ENCODE data around the gene SCYL1. TPM values are rescaled to one million over a fixed set of nuclear protein-coding genes. Genes with fewer than 3 reads are reported as not detected.

SCYL1 gene
- total RNA-seq, 1 experiment from 2014 or later = 104 TPM

GRCh38 chr11:65540290-65541092, 15.6 kb downstream of the SCYL1 start:
- no peak for TF ChIP-seq TCF7L2 (IDR thresholded peaks at IDR 0.05; ENCODE audit: borderline replicate concordance, extremely low read depth, insufficient read depth, insufficient read length)
- no peak for TF ChIP-seq RAD21 (IDR thresholded peaks at IDR 0.05; ENCODE audit: low read depth)
- TF ChIP-seq EGR1 (IDR thresholded peaks at IDR 0.05; ENCODE audit: low read depth) = no peak
- TF ChIP-seq POLR2A (IDR thresholded peaks at IDR 0.05; ENCODE audit: borderline replicate concordance, extremely low read depth, insufficient read depth, insufficient read length) = no peak
- TF ChIP-seq POLR2AphosphoS5 (IDR thresholded peaks at IDR 0.05; ENCODE audit: low read depth, low read length) = 0 out of 2 replicates have a peak, but pooled peaks have one; percentile 7
- peak in 2 of 3 experiments; percentile 82 to 85; a peak in 4 of 6 replicates for TF ChIP-seq CTCF (IDR thresholded peaks at IDR 0.05 in 2 of 3, conservative IDR thresholded peaks at IDR 0.05 in 1 of 3; ENCODE audit: borderline replicate concordance in 1 of 3, insufficient read depth in 1 of 3, low read depth in 2 of 3, low read length in 2 of 3)
- no peak for TF ChIP-seq ZNF274 (IDR thresholded peaks at IDR 0.05; ENCODE audit: low read depth, low read length)
- no peak for TF ChIP-seq JUND (IDR thresholded peaks at IDR 0.05)
- no peak for TF ChIP-seq ZBTB33 (IDR thresholded peaks at IDR 0.05; ENCODE audit: extremely low read depth, insufficient replicate concordance, low read length)
- no peak for TF ChIP-seq CEBPB (IDR thresholded peaks at IDR 0.05; ENCODE audit: low read depth)
- no peak for TF ChIP-seq ZFX (IDR thresholded peaks at IDR 0.05)
- no peak for TF ChIP-seq ELF1 (IDR thresholded peaks at IDR 0.05; ENCODE audit: borderline replicate concordance, low read depth)
- TF ChIP-seq YY1 (IDR thresholded peaks at IDR 0.05; ENCODE audit: extremely low read depth, insufficient replicate concordance, low read depth, low read length) = no peak
- no peak for TF ChIP-seq ATF3 (IDR thresholded peaks at IDR 0.05)
- no peak for TF ChIP-seq EZH2phosphoT487 (IDR thresholded peaks at IDR 0.05; ENCODE audit: borderline replicate concordance)
- Histone ChIP-seq H2AFZ (ENCODE audit: low read depth, low read length, poor library complexity, severe bottlenecking) (no peak overlapping the region), H3K27me3 (ENCODE audit: insufficient read depth, low read length) (no peaks in the 10 kb centered on the region), H4K20me1 (ENCODE audit: insufficient read depth) (no peaks in the 10 kb centered on the region), H3K27ac (ENCODE audit: low read depth, low read length) (peak overlapping the region; percentile 100), H3K9ac (ENCODE audit: low read length) (peak overlapping the region; percentile 82), H3K36me3 (ENCODE audit: control insufficient read depth in 1 of 2, insufficient read depth in 2 of 2, low read length in 2 of 2) (peaks cover 3 to 8% of the 10 kb centered on the region in 2 experiments; a peak in 3 of 4 replicates), H3K4me1 (ENCODE audit: control insufficient read depth in 1 of 2, insufficient read depth in 2 of 2, low read length in 2 of 2) (peaks cover 13 to 39% of the 10 kb centered on the region in 2 experiments; a peak in 3 of 4 replicates), H3K4me3 (replicated peaks in 1 of 2; ENCODE audit: low read depth in 1 of 2, low read length in 2 of 2) (peak overlapping the region; percentile 68 to 85), H3K9me3 (ENCODE audit: control insufficient read depth in 1 of 2, insufficient read depth in 1 of 2, low read depth in 1 of 2, low read length in 2 of 2) (no peaks in the 10 kb centered on the region), H3K79me2 (ENCODE audit: insufficient read depth, low read length) (peaks cover 24% of the 10 kb centered on the region), H3K4me2 (ENCODE audit: low read length) (peak overlapping the region; percentile 94), H3K9me2 (ENCODE audit: insufficient read depth) (no peaks in the 10 kb centered on the region)
- intact Hi-C loops (cut with micrococcal nuclease) = loop anchor here (1.0 kb wide), 1 partner anchor 30 kb away; the partner anchor contains the start of gene ZNRD2
- ATAC-seq (peak; percentile 73), DNase-seq (ENCODE audit: low read depth, low spot score) (peak; percentile 64)
- BruUV-seq (replicated peaks) = no TSS peak
- CTCF ChIA-PET = interaction anchor here (0.6 to 4.6 kb wide), 16 partner anchors 11 to 505 kb away, joined by 3 to 89 read pairs (median 4); partner anchors contain the start of genes EHBP1L1, FAM89B, KCNK7 and LTBP3
- POLR2A ChIA-PET = interaction anchor here (0.7 to 2.8 kb wide), 18 partner anchors 11 to 118 kb away, joined by 3 to 16 read pairs (median 4); partner anchors contain the start of genes EHBP1L1, FAM89B, LTBP3 and MALAT1
- RAD21 ChIA-PET (ENCODE audit: low non-redundant PET in 1 of 2, low total read pairs in 2 of 2, uncharacterized antibody in 2 of 2, unreplicated experiment in 2 of 2) = interaction anchor here (0.6 to 3.3 kb wide), 12 partner anchors 11 to 444 kb away, joined by 3 to 32 read pairs (median 4); partner anchors contain the start of genes FAM89B (in 2 of the 2), SCYL1 (in 1 of the 2) and ZNRD2 (in 1 of the 2)
